Fibroblast of lung (primary cell): ENCODE measurements around the gene THPO. TPM values are rescaled to one million over a fixed set of nuclear protein-coding genes. Genes with fewer than 3 reads are reported as not detected.
A peak's percentile ranks its signal among the peaks of the same experiment; 100 is the strongest.

ENCODE experiments used
- DNase-seq, 2 donors: peaks; one replicate each; pipeline versions ENCODE4 v3.0.0 to v3.0.0-alpha.2; 2010; ENCODE audit warnings: low read depth in 2 of 2
- H2AFZ ChIP-seq: 2 replicates; pipeline ENCODE4 v1.5.1; 2012; ENCODE audit warnings: low read length, control low read depth, inconsistent platforms
- H3K27ac ChIP-seq: 2 replicates; pipeline ENCODE4 v1.5.1; 2011; ENCODE audit warnings: low read length, control low read depth; ENCODE audit not compliant: insufficient read depth
- H3K27me3 ChIP-seq: 2 replicates; pipeline ENCODE4 v1.5.1; 2011; ENCODE audit warnings: mild to moderate bottlenecking, low read length; ENCODE audit not compliant: control insufficient read depth, insufficient read depth
- H3K36me3 ChIP-seq: 2 replicates; pipeline ENCODE4 v1.5.1; 2011; ENCODE audit warnings: low read length; ENCODE audit not compliant: control insufficient read depth, insufficient read depth
- H3K4me1 ChIP-seq: 2 replicates; pipeline ENCODE4 v1.5.1; 2011; ENCODE audit warnings: low read length; ENCODE audit not compliant: control insufficient read depth, insufficient read depth; ENCODE audit errors: extremely low read depth
- H3K4me2 ChIP-seq: 2 replicates; pipeline ENCODE4 v1.5.1; 2011; ENCODE audit warnings: low read length, control low read depth; ENCODE audit not compliant: insufficient read depth; ENCODE audit errors: extremely low read depth
- H3K4me3 ChIP-seq, 4 experiments: fragments of 200-600 bp in 1 of 4; sonication (generic) in 1 of 4; replicated peaks in 1 of 4; 2 replicates each; pipeline ENCODE4 v1.5.1; 2011 to 2016; ENCODE audit warnings: low read length in 4 of 4, low read depth in 3 of 4, mild to moderate bottlenecking in 3 of 4, control low read depth in 2 of 4, inconsistent platforms in 1 of 4, mixed read lengths in 1 of 4; ENCODE audit not compliant: insufficient read depth in 1 of 4; ENCODE audit errors: control extremely low read depth in 1 of 4
- H3K79me2 ChIP-seq: 2 replicates; pipeline ENCODE4 v1.5.1; 2012; ENCODE audit warnings: mild to moderate bottlenecking, low read length, inconsistent platforms; ENCODE audit not compliant: control insufficient read depth, insufficient read depth
- H3K9ac ChIP-seq: 2 replicates; pipeline ENCODE4 v1.5.1; 2011; ENCODE audit warnings: mild to moderate bottlenecking, low read length, control low read depth; ENCODE audit not compliant: insufficient read depth
- H3K9me3 ChIP-seq: 2 replicates; pipeline ENCODE4 v1.5.1; 2012; ENCODE audit warnings: low read depth, low read length; ENCODE audit not compliant: control insufficient read depth, insufficient read depth
- H4K20me1 ChIP-seq: 2 replicates; pipeline ENCODE4 v1.5.1; 2011; ENCODE audit warnings: low read length; ENCODE audit not compliant: control insufficient read depth, insufficient read depth; ENCODE audit errors: extremely low read depth
- EZH2 ChIP-seq: IDR thresholded peaks from 2 replicates; pipeline ENCODE4 v1.5.1; 2012; ENCODE audit warnings: low read length, control low read depth, mild to moderate bottlenecking; ENCODE audit errors: missing control alignments
- polyA plus RNA-seq, 2 donors: library from polyadenylated mRNA; depleted of rRNA in 1 of 2; stranded (reverse) in 1 of 2; unstranded in 1 of 2; fragments of >200 nt; gene quantifications; 2 replicates each; pipeline ENCODE4 v1.2.1, GENCODE V29; 2011 to 2012; ENCODE audit warnings: missing spikeins in 1 of 2
- total RNA-seq: library from RNA; depleted of rRNA; stranded (reverse); fragments of >200 nt; gene quantifications from 2 replicates; pipeline ENCODE4 v1.2.1, GENCODE V29; 2014
- TF ChIP-seq, protein P1 (sequence below), 2 donors: IDR thresholded peaks in 1 of 2; conservative IDR thresholded peaks in 1 of 2; 1 replicate in 1 of 2; 2 replicates in 1 of 2; pipeline ENCODE4 v1.5.1; 2011 to 2012; ENCODE audit warnings: low read length in 2 of 2, control low read depth in 1 of 2, inconsistent platforms in 1 of 2, low read depth in 1 of 2, mild to moderate bottlenecking in 1 of 2

THPO gene
- total and polyA plus RNA-seq, 2 donors (not counting 1 experiment from before 2014, with no cell fraction given): 0.27 to 0.50 TPM

DNA sequence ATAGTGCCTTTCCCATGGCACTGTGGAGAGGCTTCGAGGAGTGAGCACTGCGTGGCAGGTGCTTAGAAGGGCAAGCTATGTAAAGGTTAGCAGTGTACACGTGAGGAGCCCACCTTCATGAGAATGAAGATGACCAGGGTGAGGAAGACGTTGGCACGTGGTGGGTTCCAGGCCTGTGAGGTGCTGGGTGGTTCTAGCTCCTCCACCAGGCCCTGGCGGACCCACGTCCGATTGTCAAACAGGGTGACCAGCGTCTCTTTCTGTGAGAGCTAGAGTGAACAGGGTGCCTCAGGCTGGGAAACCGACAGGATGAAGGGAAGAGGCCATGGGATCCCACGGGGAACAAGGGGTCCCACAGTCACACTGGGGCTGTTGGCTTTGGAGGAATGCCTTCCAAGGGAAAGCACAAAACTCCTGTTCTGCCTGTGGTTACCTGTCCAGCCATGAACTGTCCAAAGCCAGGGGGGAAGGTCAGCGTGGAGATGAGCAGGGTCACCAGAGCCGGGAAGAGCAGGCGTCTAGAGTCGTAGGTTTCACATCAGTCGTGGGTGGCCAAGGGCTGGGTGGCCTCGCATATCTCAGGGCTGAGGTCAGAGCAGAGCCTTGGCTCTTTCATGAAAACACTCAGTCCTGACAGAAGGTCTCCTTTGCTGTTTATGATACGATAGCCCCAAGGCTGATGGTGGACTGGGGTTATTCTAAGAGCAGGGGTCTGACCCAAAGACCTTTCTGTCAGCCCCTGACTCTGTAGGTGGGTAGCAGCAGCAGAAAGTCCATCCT lies 22.6 kb downstream of the THPO start:
- Histone ChIP-seq H3K27ac (no peak overlapping the region), H2AFZ (no peak overlapping the region)
- TF ChIP-seq, protein P1, sequence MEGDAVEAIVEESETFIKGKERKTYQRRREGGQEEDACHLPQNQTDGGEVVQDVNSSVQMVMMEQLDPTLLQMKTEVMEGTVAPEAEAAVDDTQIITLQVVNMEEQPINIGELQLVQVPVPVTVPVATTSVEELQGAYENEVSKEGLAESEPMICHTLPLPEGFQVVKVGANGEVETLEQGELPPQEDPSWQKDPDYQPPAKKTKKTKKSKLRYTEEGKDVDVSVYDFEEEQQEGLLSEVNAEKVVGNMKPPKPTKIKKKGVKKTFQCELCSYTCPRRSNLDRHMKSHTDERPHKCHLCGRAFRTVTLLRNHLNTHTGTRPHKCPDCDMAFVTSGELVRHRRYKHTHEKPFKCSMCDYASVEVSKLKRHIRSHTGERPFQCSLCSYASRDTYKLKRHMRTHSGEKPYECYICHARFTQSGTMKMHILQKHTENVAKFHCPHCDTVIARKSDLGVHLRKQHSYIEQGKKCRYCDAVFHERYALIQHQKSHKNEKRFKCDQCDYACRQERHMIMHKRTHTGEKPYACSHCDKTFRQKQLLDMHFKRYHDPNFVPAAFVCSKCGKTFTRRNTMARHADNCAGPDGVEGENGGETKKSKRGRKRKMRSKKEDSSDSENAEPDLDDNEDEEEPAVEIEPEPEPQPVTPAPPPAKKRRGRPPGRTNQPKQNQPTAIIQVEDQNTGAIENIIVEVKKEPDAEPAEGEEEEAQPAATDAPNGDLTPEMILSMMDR (conservative IDR thresholded peaks at IDR 0.05 in 1 of 2, IDR thresholded peaks at IDR 0.05 in 1 of 2; ENCODE audit: low read depth in 1 of 2, low read length in 2 of 2): no peak

DNA sequence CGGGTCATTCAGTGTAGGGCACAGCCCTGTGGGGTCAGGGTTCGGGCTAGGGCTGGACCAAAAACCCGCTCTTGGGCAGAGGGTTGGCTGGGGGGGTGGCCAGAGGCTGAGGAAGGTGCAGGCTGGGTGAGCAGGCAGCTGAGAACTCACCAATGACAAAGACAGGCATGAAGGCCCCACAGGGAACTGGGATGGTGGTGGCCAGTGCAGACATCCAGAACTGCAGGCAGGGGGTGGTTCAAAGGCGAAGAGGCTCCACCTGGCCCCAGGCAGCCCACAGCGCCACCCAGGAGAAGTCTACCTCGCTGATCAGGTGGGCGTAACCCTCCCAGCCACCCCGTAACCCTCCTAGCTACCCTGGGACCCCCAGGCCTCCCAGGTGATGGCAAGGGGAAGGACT lies 23.3 kb downstream of the THPO start:
- no peak overlapping the region for H2AFZ ChIP-seq
- no peak for DNase-seq
- TF ChIP-seq, protein P1 (conservative IDR thresholded peaks at IDR 0.05 in 1 of 2, IDR thresholded peaks at IDR 0.05 in 1 of 2; ENCODE audit: low read depth in 1 of 2, low read length in 2 of 2): no peak
- TF ChIP-seq EZH2: no peak
- H3K9me3 ChIP-seq: no peaks in the 10 kb centered on the region
- H3K27me3 ChIP-seq: no peaks in the 10 kb centered on the region
- H3K4me2 ChIP-seq: no peak overlapping the region
- no peak overlapping the region for H3K27ac ChIP-seq
- H4K20me1 ChIP-seq: no peaks in the 10 kb centered on the region
- H3K4me3 ChIP-seq: no peak overlapping the region
- H3K79me2 ChIP-seq: no peaks in the 10 kb centered on the region
- peaks cover 9% of the 10 kb centered on the region for H3K36me3 ChIP-seq
- no peaks in the 10 kb centered on the region for H3K4me1 ChIP-seq
- no peak overlapping the region for H3K9ac ChIP-seq

More for the DNA sequence above, 22.6 kb downstream of the THPO start:
- Histone ChIP-seq H4K20me1 (no peaks in the 10 kb centered on the region), H3K4me3 (no peak overlapping the region), H3K79me2 (no peaks in the 10 kb centered on the region), H3K4me1 (peaks cover under 1% of the 10 kb centered on the region), H3K27me3 (no peaks in the 10 kb centered on the region), H3K4me2 (no peak overlapping the region), H3K36me3 (peaks cover 9% of the 10 kb centered on the region), H3K9ac (no peak overlapping the region), H3K9me3 (no peaks in the 10 kb centered on the region)
- no peak for DNase-seq

DNA sequence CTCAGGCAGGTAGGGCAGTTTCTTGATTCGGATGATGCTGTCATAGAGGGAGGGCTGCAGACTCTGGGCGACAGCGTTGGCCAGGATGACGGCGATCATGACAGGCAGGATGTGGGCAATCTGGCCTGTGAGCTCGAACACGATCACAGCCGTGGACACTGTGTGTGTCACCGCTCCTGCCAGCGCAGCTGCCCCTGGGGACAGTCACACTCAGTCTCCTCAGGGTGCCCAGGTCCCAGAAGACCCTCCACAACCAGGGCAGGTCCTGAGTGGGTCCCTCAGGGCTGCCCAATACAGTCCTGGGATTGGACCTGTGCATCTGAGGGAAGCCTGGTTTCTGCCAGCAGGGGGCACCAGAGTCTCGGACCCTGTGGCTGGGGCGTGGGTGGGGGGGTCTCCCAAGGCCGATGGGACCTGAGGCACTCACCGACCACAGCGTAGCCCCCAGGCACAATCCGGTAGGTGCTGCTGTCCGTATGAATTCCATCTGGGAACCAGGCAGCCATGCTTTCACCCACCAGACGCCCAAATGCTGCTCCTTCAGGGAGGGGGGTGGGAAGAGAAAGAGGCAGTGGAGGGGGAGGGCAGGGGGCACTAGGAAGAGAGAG lies 23.8 kb downstream of the THPO start:
- Histone ChIP-seq H3K4me1 (no peaks in the 10 kb centered on the region), H3K27ac (no peak overlapping the region), H3K36me3 (peaks cover 9% of the 10 kb centered on the region), H3K4me3 (no peak overlapping the region), H3K27me3 (no peaks in the 10 kb centered on the region), H4K20me1 (no peaks in the 10 kb centered on the region), H3K9ac (no peak overlapping the region), H3K4me2 (no peak overlapping the region), H3K9me3 (no peaks in the 10 kb centered on the region), H3K79me2 (no peaks in the 10 kb centered on the region), H2AFZ (no peak overlapping the region)
- peak in 1 of 2 donors; percentile 35 for DNase-seq
- TF ChIP-seq EZH2: no peak
- TF ChIP-seq, protein P1 (conservative IDR thresholded peaks at IDR 0.05 in 1 of 2, IDR thresholded peaks at IDR 0.05 in 1 of 2; ENCODE audit: low read depth in 1 of 2, low read length in 2 of 2): peak; percentile 65 to 78
